ENCODE results near the gene NAIF1. TPM values are rescaled to one million over a fixed set of nuclear protein-coding genes. Genes with fewer than 3 reads are reported as not detected.

NAIF1 gene
- polyA plus RNA-seq, 1 donor from 2014 or later: 12.7 TPM

- no peaks in the 10 kb centered on the region for H3K27me3 Mint-ChIP-seq
- peaks cover 16 to 40% (median 28%) of the 10 kb centered on the region in 3 donors for H3K4me1 Mint-ChIP-seq
- H3K9me3 Mint-ChIP-seq: no peaks in the 10 kb centered on the region
- H3K36me3 Mint-ChIP-seq: no peaks in the 10 kb centered on the region
- peak overlapping the region; percentile 25 to 87 (median 56) for H3K4me3 Mint-ChIP-seq
- peak overlapping the region in 2 of 3 donors; percentile 19 to 82 for H3K27ac Mint-ChIP-seq
Measured at GRCh38 chr9:128062846-128063831, 4.0 kb downstream of the NAIF1 start.

GRCh38 chr9:128062279-128062678 lies 4.8 kb downstream of the NAIF1 start:
- peak overlapping the region; percentile 25 to 87 (median 56) for H3K4me3 Mint-ChIP-seq
- H3K27me3 Mint-ChIP-seq: no peaks in the 10 kb centered on the region
- no peaks in the 10 kb centered on the region for H3K36me3 Mint-ChIP-seq
- peaks cover 16 to 40% (median 30%) of the 10 kb centered on the region in 3 donors for H3K4me1 Mint-ChIP-seq
- peak overlapping the region in 2 of 3 donors; percentile 76 to 82 for H3K27ac Mint-ChIP-seq
- no peaks in the 10 kb centered on the region for H3K9me3 Mint-ChIP-seq

- Mint-ChIP-seq H3K9me3 (no peaks in the 10 kb centered on the region), H3K4me3 (peak overlapping the region; percentile 34 to 83 (median 60)), H3K4me1 (peaks cover 16 to 40% (median 30%) of the 10 kb centered on the region in 3 donors), H3K36me3 (no peaks in the 10 kb centered on the region), H3K27me3 (no peaks in the 10 kb centered on the region), H3K27ac (peak overlapping the region; percentile 72 to 82 (median 76))
Measured at GRCh38 chr9:128061275-128061960, 5.7 kb downstream of the NAIF1 start.

DNA sequence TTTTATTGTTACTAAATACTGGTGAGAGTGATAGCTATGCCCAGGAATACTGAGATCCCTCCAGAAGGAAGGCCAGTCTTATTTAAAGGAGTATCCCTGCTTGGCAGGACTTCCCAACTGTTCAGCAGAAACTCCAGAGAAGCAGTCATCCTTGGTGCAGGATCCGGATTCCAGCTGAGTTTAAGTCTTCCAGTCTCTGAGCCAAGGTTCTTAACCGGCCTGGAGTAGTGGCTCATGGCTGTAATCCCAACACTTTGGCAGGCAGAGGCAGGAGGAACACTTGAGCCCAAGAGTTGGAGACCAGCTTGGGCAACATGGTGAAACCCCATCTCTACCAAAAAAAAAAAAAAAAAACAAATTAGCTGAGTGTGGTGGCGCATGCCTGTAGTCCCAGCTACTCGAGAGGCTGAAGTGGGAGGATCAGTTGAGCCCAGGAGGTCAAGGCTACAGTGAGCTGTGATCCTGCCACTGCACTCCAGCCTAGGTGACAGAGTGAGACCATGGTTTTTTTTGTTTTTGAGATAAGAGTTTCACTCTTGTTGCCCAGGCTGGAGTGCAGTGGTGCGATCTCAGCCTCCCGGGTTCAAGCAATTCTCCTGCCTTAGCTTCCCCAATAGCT lies 7.6 kb downstream of the NAIF1 start:
- Mint-ChIP-seq H3K36me3 (no peaks in the 10 kb centered on the region), H3K4me3 (no peak overlapping the region), H3K4me1 (peaks cover 16 to 28% (median 17%) of the 10 kb centered on the region in 3 donors), H3K27ac (no peak overlapping the region), H3K27me3 (no peaks in the 10 kb centered on the region), H3K9me3 (no peaks in the 10 kb centered on the region)

GRCh38 chr9:128057724-128058409 lies 9.3 kb downstream of the NAIF1 start:
- Mint-ChIP-seq H3K27ac (no peak overlapping the region), H3K36me3 (no peaks in the 10 kb centered on the region), H3K9me3 (no peaks in the 10 kb centered on the region), H3K4me1 (peaks cover 16 to 22% (median 20%) of the 10 kb centered on the region in 3 donors), H3K4me3 (no peak overlapping the region), H3K27me3 (no peaks in the 10 kb centered on the region)

DNA sequence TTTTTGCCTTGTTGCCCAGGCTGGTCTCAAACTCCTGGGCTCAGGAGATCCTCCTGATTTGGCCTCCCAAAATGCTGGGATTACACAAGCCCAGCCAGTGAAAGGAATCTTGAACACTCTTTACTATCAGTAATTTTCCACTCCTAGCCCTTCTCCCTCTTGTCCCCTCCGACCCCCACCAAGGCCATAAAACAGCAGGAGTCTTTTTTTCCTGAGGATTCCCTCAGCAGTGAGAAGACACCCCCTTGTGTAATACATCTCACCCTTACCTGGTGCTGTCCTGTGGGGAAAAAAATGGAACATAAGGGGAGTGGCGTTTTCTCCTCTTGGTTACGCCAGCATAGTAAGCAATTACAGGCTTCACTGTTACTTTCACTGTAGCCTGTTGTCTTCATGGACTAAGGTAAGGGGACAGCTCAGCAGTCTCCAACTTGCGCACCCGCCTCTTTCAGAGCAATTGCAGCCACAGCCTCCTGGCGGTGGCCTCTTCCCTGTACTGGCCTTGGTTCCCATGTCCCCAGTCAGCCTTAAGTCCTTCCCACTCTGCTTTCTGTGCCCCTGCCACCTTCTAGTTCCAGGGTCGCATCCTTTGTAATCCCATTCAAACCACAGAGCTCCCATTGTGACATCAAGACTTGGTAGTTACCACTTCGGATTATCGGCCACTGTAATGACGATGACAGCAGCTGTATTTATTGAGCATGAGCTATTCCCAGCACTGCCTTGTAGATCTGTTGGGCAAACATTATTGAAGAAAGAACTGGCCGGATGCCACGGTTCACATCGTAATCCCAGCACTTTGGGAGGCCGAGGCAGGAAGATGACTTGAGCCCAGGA lies 10.0 kb downstream of the NAIF1 start:
- Mint-ChIP-seq H3K9me3 (no peaks in the 10 kb centered on the region), H3K36me3 (no peaks in the 10 kb centered on the region), H3K4me3 (no peak overlapping the region), H3K27ac (no peak overlapping the region), H3K27me3 (no peaks in the 10 kb centered on the region), H3K4me1 (peaks cover 12 to 19% (median 17%) of the 10 kb centered on the region in 3 donors)

DNA sequence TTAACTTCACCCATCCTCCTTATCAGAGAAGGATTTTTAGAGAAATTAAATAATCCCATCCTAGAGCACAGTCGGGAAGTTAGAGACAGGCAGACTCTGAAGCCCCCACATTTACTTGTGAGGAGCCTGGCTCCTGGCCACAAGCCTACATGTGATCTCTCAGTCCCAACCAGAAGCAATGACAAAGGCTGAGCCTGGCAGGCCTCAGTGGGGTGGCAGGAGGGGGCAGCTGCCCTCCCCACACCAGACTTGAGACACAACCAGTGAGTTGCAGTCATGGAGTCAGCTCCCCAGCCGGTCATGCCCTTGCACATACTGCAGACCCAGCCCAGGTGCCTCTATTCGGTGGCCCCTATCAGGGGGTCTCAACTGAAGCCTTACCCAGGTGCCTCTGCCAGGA lies 11.0 kb downstream of the NAIF1 start:
- Mint-ChIP-seq H3K36me3 (no peaks in the 10 kb centered on the region), H3K9me3 (no peaks in the 10 kb centered on the region), H3K4me1 (peaks cover 3 to 9% (median 7%) of the 10 kb centered on the region in 3 donors), H3K27me3 (no peaks in the 10 kb centered on the region), H3K27ac (no peak overlapping the region), H3K4me3 (no peak overlapping the region)

DNA sequence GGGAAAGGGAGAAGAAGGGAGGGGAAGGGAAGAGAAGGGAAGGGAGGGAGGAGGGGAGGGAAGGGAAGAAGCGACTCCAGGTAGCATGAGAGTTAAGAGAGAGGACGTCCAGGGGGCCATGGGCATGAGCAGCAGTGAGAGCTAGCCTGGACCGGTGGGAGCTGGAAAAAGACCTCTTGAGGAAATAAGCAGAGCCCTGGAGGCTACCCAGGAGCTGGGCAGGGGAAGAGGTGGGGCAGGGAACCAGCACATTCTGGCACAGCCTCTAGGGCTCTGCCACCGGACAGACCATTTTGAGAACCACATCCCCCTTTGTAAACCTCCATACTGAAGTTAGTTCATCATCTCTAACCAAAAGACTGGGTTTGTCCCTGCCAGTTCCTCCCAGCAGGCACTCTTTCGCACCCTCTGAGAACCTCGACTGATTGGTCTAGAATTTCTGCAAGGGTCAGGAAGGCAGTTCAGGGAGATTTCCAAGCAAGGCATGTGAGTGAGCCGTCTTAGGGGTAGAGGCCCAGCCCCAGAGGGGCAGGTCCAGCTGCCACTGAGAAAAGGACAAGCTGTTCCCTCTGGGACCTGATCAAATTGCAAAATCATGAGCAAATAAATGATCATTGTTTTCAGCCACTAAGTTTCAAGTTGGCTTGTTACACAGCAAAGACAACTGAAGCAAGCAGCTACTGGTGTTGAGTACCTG lies 11.6 kb downstream of the NAIF1 start:
- Mint-ChIP-seq H3K4me1 (peaks cover 0 to 7% (median 4%) of the 10 kb centered on the region in 3 donors), H3K9me3 (no peaks in the 10 kb centered on the region), H3K27me3 (no peaks in the 10 kb centered on the region), H3K27ac (no peak overlapping the region), H3K4me3 (no peak overlapping the region), H3K36me3 (no peaks in the 10 kb centered on the region)

- Mint-ChIP-seq H3K27me3 (no peaks in the 10 kb centered on the region), H3K36me3 (peaks cover 1% of the 10 kb centered on the region), H3K9me3 (no peaks in the 10 kb centered on the region), H3K4me3 (no peak overlapping the region), H3K27ac (peak overlapping the region in 1 of 3 donors; percentile 36), H3K4me1 (peaks cover 0 to 9% (median 4%) of the 10 kb centered on the region in 3 donors)
Measured at GRCh38 chr9:128054087-128054486, 13.0 kb downstream of the NAIF1 start.

DNA sequence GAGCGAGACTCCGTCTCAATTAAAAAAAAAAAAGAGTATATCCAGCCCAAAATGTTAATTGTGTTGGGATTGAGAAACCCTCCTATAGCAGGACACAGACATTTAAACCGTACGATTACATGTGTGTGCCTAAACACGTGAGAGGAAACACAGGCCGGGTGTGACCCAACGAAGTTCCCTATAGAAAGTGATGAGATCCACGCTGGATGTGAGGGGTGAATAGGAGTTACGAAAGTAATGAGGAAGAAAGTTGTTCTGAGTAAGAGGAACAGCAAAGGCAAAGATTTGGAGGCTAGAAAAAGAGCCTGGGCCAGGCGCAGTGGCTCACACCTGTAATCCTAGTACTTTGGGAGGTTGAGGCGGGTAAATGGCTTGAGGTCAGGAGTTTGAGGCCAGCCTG lies 13.6 kb downstream of the NAIF1 start:
- H3K27ac Mint-ChIP-seq: no peak overlapping the region
- H3K9me3 Mint-ChIP-seq: no peaks in the 10 kb centered on the region
- peaks cover 1% of the 10 kb centered on the region for H3K36me3 Mint-ChIP-seq
- peaks cover 0 to 9% (median 4%) of the 10 kb centered on the region in 3 donors for H3K4me1 Mint-ChIP-seq
- H3K4me3 Mint-ChIP-seq: no peak overlapping the region
- no peaks in the 10 kb centered on the region for H3K27me3 Mint-ChIP-seq

GRCh38 chr9:128051932-128052709 lies 15.0 kb downstream of the NAIF1 start:
- Mint-ChIP-seq H3K4me1 (peaks cover 0 to 7% (median 4%) of the 10 kb centered on the region in 3 donors), H3K27me3 (no peaks in the 10 kb centered on the region), H3K36me3 (peaks cover 1% of the 10 kb centered on the region), H3K4me3 (no peak overlapping the region), H3K9me3 (no peaks in the 10 kb centered on the region), H3K27ac (no peak overlapping the region)

- Mint-ChIP-seq H3K4me1 (peaks cover 0 to 6% (median 4%) of the 10 kb centered on the region in 3 donors), H3K27me3 (no peaks in the 10 kb centered on the region), H3K27ac (no peak overlapping the region), H3K4me3 (no peak overlapping the region), H3K36me3 (peaks cover 1% of the 10 kb centered on the region), H3K9me3 (no peaks in the 10 kb centered on the region)
Measured at GRCh38 chr9:128049843-128050242, 17.3 kb downstream of the NAIF1 start.

- no peak overlapping the region for H3K27ac Mint-ChIP-seq
- no peak overlapping the region for H3K4me3 Mint-ChIP-seq
- H3K27me3 Mint-ChIP-seq: no peaks in the 10 kb centered on the region
- H3K9me3 Mint-ChIP-seq: no peaks in the 10 kb centered on the region
- peaks cover 0 to 3% (median 2%) of the 10 kb centered on the region in 3 donors for H3K4me1 Mint-ChIP-seq
- H3K36me3 Mint-ChIP-seq: peaks cover 1% of the 10 kb centered on the region
Measured at GRCh38 chr9:128048663-128049062, 18.5 kb downstream of the NAIF1 start.
